ENCODE results near the gene RASGRP3. TPM values are rescaled to one million over a fixed set of nuclear protein-coding genes. Genes with fewer than 3 reads are reported as not detected.

RASGRP3 gene
- total and polyA plus RNA-seq, 2 donors (not counting 3 experiments of a cell fraction or from before 2014, with no cell fraction given), result 16.0 to 39.6 TPM

- Histone ChIP-seq H3K9me1 (replicated peaks; ENCODE audit: control insufficient read depth, extremely low read depth, insufficient read depth, low read length) (no peaks in the 10 kb centered on the region), H3K79me2 (ENCODE audit: control insufficient read depth, insufficient read depth, low read length) (no peaks in the 10 kb centered on the region), H4K20me1 (replicated peaks; ENCODE audit: control insufficient read depth, extremely low read depth, insufficient read depth, low read length) (no peaks in the 10 kb centered on the region), H3K9ac (replicated peaks; ENCODE audit: extremely low read depth, insufficient read depth, low read length) (no peak overlapping the region), H3K9me3 (replicated peaks; ENCODE audit: control insufficient read depth, insufficient read depth, low read length) (no peaks in the 10 kb centered on the region), H3K36me3 (ENCODE audit: control insufficient read depth in 2 of 2, extremely low read depth in 1 of 2, insufficient read depth in 2 of 2, low read length in 2 of 2) (no peaks in the 10 kb centered on the region), H3K27me3 (ENCODE audit: control insufficient read depth in 2 of 2, insufficient read depth in 2 of 2, low read length in 2 of 2) (peaks cover 6 to 7% of the 10 kb centered on the region in 2 experiments), H3K4me1 (ENCODE audit: control insufficient read depth, extremely low read depth, insufficient read depth, low read length) (no peaks in the 10 kb centered on the region), H3K27ac (ENCODE audit: insufficient read depth, low read depth, low read length) (no peak overlapping the region), H2AFZ (ENCODE audit: low read depth, low read length) (no peak overlapping the region), H3K4me2 (ENCODE audit: insufficient read depth, low read length) (no peak overlapping the region), H3K4me3 (replicated peaks in 1 of 3; ENCODE audit: insufficient read depth in 1 of 3, low read depth in 1 of 3, low read length in 3 of 3) (no peak overlapping the region)
- ChIA-PET POLR2A (no interaction called here), CTCF (interaction anchor here (1.0 kb wide), 1 partner anchor 67 kb away, joined by 3 read pairs; no protein-coding TSS in a partner anchor)
- intact Hi-C loops (cut with micrococcal nuclease), result no loop called here
- FAIRE-seq (no peak), DNase-seq (ENCODE audit: low read depth, low spot score) (no peak)
- BruUV-seq (replicated peaks), result no TSS peak
- TF ChIP-seq, protein P1, sequence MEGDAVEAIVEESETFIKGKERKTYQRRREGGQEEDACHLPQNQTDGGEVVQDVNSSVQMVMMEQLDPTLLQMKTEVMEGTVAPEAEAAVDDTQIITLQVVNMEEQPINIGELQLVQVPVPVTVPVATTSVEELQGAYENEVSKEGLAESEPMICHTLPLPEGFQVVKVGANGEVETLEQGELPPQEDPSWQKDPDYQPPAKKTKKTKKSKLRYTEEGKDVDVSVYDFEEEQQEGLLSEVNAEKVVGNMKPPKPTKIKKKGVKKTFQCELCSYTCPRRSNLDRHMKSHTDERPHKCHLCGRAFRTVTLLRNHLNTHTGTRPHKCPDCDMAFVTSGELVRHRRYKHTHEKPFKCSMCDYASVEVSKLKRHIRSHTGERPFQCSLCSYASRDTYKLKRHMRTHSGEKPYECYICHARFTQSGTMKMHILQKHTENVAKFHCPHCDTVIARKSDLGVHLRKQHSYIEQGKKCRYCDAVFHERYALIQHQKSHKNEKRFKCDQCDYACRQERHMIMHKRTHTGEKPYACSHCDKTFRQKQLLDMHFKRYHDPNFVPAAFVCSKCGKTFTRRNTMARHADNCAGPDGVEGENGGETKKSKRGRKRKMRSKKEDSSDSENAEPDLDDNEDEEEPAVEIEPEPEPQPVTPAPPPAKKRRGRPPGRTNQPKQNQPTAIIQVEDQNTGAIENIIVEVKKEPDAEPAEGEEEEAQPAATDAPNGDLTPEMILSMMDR (IDR thresholded peaks at IDR 0.05; ENCODE audit: extremely low read depth in 1 of 2, insufficient read depth in 1 of 2, low read depth in 1 of 2, low read length in 2 of 2), result no peak
- dilution Hi-C loops (cut with MboI; ENCODE audit: extremely low pct_ligation_motif_present, low sequenced_read_pairs), result no loop called here
These were observed 11.8 kb downstream of the RASGRP3 start for GRCh38 chr2:33488178-33488690.

- Histone ChIP-seq H3K4me3 (replicated peaks in 1 of 3; ENCODE audit: insufficient read depth in 1 of 3, low read depth in 1 of 3, low read length in 3 of 3) (no peak overlapping the region), H2AFZ (ENCODE audit: low read depth, low read length) (no peak overlapping the region), H3K79me2 (ENCODE audit: control insufficient read depth, insufficient read depth, low read length) (no peaks in the 10 kb centered on the region), H3K36me3 (ENCODE audit: control insufficient read depth in 2 of 2, extremely low read depth in 1 of 2, insufficient read depth in 2 of 2, low read length in 2 of 2) (no peaks in the 10 kb centered on the region), H3K27ac (ENCODE audit: insufficient read depth, low read depth, low read length) (no peak overlapping the region), H3K9me1 (replicated peaks; ENCODE audit: control insufficient read depth, extremely low read depth, insufficient read depth, low read length) (no peaks in the 10 kb centered on the region), H3K9me3 (replicated peaks; ENCODE audit: control insufficient read depth, insufficient read depth, low read length) (no peaks in the 10 kb centered on the region), H3K4me2 (ENCODE audit: insufficient read depth, low read length) (no peak overlapping the region), H3K4me1 (ENCODE audit: control insufficient read depth, extremely low read depth, insufficient read depth, low read length) (no peaks in the 10 kb centered on the region), H3K27me3 (ENCODE audit: control insufficient read depth in 2 of 2, insufficient read depth in 2 of 2, low read length in 2 of 2) (peaks cover 6 to 7% of the 10 kb centered on the region in 2 experiments), H3K9ac (replicated peaks; ENCODE audit: extremely low read depth, insufficient read depth, low read length) (no peak overlapping the region), H4K20me1 (replicated peaks; ENCODE audit: control insufficient read depth, extremely low read depth, insufficient read depth, low read length) (no peaks in the 10 kb centered on the region)
- no peak for TF ChIP-seq FOS (IDR thresholded peaks at IDR 0.05; ENCODE audit: borderline replicate concordance, insufficient read depth, low read length)
- TF ChIP-seq, protein P1 (IDR thresholded peaks at IDR 0.05; ENCODE audit: extremely low read depth in 1 of 2, insufficient read depth in 1 of 2, low read depth in 1 of 2, low read length in 2 of 2), result no peak
- TF ChIP-seq, protein P2, sequence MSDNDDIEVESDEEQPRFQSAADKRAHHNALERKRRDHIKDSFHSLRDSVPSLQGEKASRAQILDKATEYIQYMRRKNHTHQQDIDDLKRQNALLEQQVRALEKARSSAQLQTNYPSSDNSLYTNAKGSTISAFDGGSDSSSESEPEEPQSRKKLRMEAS (IDR thresholded peaks at IDR 0.05; ENCODE audit: insufficient read depth, insufficient read length), result no peak
- TF ChIP-seq POLR2A (IDR thresholded peaks at IDR 0.05; ENCODE audit: low read depth, low read length), result no peak
- no peak for TF ChIP-seq JUN (IDR thresholded peaks at IDR 0.05; ENCODE audit: borderline replicate concordance, insufficient read depth, insufficient read length, low read depth)
- no peak for TF ChIP-seq POLR2AphosphoS5 (IDR thresholded peaks at IDR 0.05; ENCODE audit: insufficient read depth, low read depth, low read length)
- TF ChIP-seq EZH2 (IDR thresholded peaks at IDR 0.05; ENCODE audit: borderline replicate concordance, low read depth, low read length, severe bottlenecking), result no peak
- TF ChIP-seq GATA2 (IDR thresholded peaks at IDR 0.05; ENCODE audit: insufficient read depth, insufficient read length, low read depth, low read length), result no peak
- TF ChIP-seq MYC (IDR thresholded peaks at IDR 0.05; ENCODE audit: low read depth, low read length), result no peak
- intact Hi-C loops (cut with micrococcal nuclease) (no loop called here), dilution Hi-C loops (cut with MboI; ENCODE audit: extremely low pct_ligation_motif_present, low sequenced_read_pairs) (no loop called here)
- BruUV-seq (replicated peaks), result no TSS peak
- FAIRE-seq (no peak), DNase-seq (ENCODE audit: low read depth, low spot score) (no peak)
- ChIA-PET CTCF (interaction anchor here (1.0 kb wide), 1 partner anchor 67 kb away, joined by 3 read pairs; no protein-coding TSS in a partner anchor), POLR2A (no interaction called here)
These were observed 12.5 kb downstream of the RASGRP3 start for GRCh38 chr2:33488715-33489540.

Data from endothelial cell of umbilical vein (primary cell).